ENCODE measurements around the gene PLA2G4E. TPM values are rescaled to one million over a fixed set of nuclear protein-coding genes. Genes with fewer than 3 reads are reported as not detected.

Gene PLA2G4E
- total RNA-seq, 1 donor from 2014 or later: 1.0 TPM

- TF ChIP-seq CTCF (IDR thresholded peaks at IDR 0.05; ENCODE audit: partially characterized antibody, unreplicated experiment): no peak
- Mint-ChIP-seq H3K4me1 (ENCODE audit: low read depth, unreplicated experiment) (no peaks in the 10 kb centered on the region), H3K27me3 (ENCODE audit: unreplicated experiment) (peaks cover 1% of the 10 kb centered on the region), H3K4me3 (ENCODE audit: unreplicated experiment) (no peak overlapping the region), H3K9me3 (ENCODE audit: unreplicated experiment) (peaks cover 2% of the 10 kb centered on the region), H3K27ac (ENCODE audit: unreplicated experiment) (no peak overlapping the region), H3K36me3 (ENCODE audit: unreplicated experiment) (no peaks in the 10 kb centered on the region)
- no peak for DNase-seq
Observed at GRCh38 chr15:41985236-41986160, 35.3 kb downstream of the PLA2G4E start.

GRCh38 chr15:41984622-41985021 is 36.2 kb downstream of the PLA2G4E start:
- Mint-ChIP-seq H3K4me3 (ENCODE audit: unreplicated experiment) (no peak overlapping the region), H3K27me3 (ENCODE audit: unreplicated experiment) (peaks cover 4% of the 10 kb centered on the region), H3K9me3 (ENCODE audit: unreplicated experiment) (peaks cover 2% of the 10 kb centered on the region), H3K4me1 (ENCODE audit: low read depth, unreplicated experiment) (no peaks in the 10 kb centered on the region), H3K36me3 (ENCODE audit: unreplicated experiment) (no peaks in the 10 kb centered on the region), H3K27ac (ENCODE audit: unreplicated experiment) (no peak overlapping the region)
- no peak for TF ChIP-seq CTCF (IDR thresholded peaks at IDR 0.05; ENCODE audit: partially characterized antibody, unreplicated experiment)
- no peak for DNase-seq

GRCh38 chr15:41983621-41984571 is 36.9 kb downstream of the PLA2G4E start:
- DNase-seq: no peak
- Mint-ChIP-seq H3K9me3 (ENCODE audit: unreplicated experiment) (peaks cover 2% of the 10 kb centered on the region), H3K4me3 (ENCODE audit: unreplicated experiment) (no peak overlapping the region), H3K27me3 (ENCODE audit: unreplicated experiment) (peaks cover 4% of the 10 kb centered on the region), H3K4me1 (ENCODE audit: low read depth, unreplicated experiment) (no peaks in the 10 kb centered on the region), H3K27ac (ENCODE audit: unreplicated experiment) (no peak overlapping the region), H3K36me3 (ENCODE audit: unreplicated experiment) (no peaks in the 10 kb centered on the region)
- TF ChIP-seq CTCF (IDR thresholded peaks at IDR 0.05; ENCODE audit: partially characterized antibody, unreplicated experiment): no peak

GRCh38 chr15:41983221-41983620 is 37.6 kb downstream of the PLA2G4E start:
- Mint-ChIP-seq H3K4me3 (ENCODE audit: unreplicated experiment) (no peak overlapping the region), H3K4me1 (ENCODE audit: low read depth, unreplicated experiment) (no peaks in the 10 kb centered on the region), H3K27ac (ENCODE audit: unreplicated experiment) (no peak overlapping the region), H3K36me3 (ENCODE audit: unreplicated experiment) (no peaks in the 10 kb centered on the region), H3K27me3 (ENCODE audit: unreplicated experiment) (peaks cover 4% of the 10 kb centered on the region), H3K9me3 (ENCODE audit: unreplicated experiment) (peaks cover 2% of the 10 kb centered on the region)
- no peak for TF ChIP-seq CTCF (IDR thresholded peaks at IDR 0.05; ENCODE audit: partially characterized antibody, unreplicated experiment)
- no peak for DNase-seq

Measured in glutamatergic neuron (in vitro differentiated cells).